GM12873 (cell line): ENCODE data around the gene IWS1.

Source experiments
- TF ChIP-seq, protein P1 (sequence below): IDR thresholded peaks from 2 replicates; pipeline ENCODE4 v1.5.1; 2012; ENCODE audit warnings: low read depth, mild to moderate bottlenecking, moderate library complexity, low read length, control low read depth; ENCODE audit not compliant: insufficient read depth; ENCODE audit errors: missing control alignments

IWS1 gene

DNA sequence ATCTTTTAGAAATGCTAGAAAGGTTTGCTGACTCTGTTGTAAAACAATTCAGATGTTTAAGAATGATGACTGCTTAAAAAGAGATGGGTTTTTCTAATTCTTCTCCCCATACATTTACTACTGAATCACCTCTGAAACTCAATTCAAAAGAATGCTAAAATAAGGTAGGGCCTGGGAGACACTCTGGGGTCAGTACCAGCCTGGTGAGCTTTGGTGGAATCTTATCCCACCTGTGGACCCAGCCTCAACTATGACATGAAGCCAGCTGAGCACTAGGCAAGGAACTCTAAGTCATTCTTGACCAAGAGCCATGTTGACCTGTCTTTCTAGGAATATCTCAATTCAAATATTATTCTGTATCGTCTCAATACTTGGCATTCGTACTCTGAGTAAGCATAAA is 44.3 kb downstream of the IWS1 start:
- TF ChIP-seq, protein P1, sequence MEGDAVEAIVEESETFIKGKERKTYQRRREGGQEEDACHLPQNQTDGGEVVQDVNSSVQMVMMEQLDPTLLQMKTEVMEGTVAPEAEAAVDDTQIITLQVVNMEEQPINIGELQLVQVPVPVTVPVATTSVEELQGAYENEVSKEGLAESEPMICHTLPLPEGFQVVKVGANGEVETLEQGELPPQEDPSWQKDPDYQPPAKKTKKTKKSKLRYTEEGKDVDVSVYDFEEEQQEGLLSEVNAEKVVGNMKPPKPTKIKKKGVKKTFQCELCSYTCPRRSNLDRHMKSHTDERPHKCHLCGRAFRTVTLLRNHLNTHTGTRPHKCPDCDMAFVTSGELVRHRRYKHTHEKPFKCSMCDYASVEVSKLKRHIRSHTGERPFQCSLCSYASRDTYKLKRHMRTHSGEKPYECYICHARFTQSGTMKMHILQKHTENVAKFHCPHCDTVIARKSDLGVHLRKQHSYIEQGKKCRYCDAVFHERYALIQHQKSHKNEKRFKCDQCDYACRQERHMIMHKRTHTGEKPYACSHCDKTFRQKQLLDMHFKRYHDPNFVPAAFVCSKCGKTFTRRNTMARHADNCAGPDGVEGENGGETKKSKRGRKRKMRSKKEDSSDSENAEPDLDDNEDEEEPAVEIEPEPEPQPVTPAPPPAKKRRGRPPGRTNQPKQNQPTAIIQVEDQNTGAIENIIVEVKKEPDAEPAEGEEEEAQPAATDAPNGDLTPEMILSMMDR, result no peak

DNA sequence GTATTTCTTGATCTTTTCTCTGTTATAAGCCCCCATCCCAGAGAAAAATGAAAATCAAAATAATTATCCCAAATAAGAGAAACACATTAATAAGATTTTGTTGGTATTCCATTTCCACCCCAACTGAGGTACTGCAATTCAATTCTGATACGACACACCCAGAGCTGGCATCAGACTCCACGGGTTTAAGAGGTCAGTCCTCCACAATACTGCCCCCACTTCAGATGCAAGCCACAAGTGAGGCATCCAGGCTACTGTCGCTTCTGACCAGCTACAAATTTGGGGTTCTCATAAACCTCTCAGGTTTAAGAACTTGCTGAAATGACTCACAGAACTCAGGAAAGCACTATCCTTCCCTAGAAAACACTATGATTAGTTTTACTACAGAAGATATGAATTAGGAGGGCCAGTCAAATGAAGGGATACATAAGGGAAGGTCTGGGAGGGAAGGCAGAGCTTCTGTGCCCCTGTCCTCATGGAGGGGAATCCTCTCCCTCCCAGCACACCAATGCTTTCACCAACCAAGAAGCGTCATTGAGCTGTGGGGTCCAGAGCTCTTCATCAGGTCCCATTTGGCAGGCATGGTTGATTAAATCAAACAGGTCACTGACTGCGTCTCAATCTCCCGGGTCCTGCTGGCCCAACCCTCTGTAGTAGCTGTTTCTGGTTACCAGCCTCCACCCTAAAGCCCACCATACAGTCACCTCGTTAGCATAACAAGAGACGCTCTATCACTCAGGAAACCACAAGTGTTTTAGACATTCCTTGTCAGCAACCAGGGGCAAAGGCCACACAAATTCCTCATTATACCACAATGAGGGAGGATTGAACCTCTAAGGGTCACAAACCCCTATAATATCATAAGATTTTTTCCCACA is 46.2 kb downstream of the IWS1 start:
- TF ChIP-seq, protein P1, result no peak

DNA sequence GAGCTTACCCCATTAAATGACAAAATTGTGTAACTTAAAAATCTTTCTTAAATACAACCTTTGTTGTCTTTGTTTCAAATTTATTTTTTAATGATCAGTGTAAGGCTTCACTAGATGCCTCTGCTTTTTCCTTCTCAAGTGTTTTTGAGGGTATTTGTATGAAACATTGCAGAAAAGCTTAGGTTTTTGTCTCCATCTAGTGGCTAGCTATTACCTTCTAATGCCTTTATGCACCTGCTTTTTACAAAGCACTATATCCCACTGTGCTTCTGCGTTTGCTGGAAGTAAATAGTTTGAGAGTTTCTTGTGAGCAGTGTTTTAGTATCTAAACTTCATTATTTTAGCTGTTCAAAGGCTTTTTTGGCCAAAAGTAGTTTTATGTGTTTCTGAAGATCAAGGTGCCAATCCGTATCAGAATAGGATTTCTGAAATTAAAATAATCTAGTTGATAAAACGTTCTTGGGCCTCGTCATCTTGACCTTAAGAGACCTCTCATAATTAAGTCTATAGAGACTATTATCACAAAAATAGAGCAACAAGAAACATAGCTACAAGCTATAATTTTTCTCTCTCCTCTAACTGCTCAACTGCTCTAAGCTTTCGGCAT is 47.0 kb downstream of the IWS1 start:
- TF ChIP-seq, protein P1, result peak; percentile 62

DNA sequence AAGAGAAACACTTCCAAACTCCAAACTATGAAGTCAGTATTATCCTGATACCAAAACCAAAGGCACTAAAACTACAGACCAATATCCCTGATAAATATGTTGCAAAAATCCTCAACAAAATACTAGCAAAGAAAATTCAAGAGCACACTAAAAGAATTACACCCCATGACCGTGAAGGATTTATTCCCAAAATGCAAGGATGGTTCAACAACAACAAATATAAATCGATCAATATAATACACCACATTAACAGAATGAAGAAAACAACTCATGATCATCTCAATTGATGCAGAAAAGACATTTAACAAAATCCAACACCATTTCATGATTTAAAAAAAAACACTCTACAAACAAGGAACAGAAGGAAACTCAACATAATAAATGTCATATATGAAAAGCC is 50.5 kb downstream of the IWS1 start:
- TF ChIP-seq, protein P1, result no peak

DNA sequence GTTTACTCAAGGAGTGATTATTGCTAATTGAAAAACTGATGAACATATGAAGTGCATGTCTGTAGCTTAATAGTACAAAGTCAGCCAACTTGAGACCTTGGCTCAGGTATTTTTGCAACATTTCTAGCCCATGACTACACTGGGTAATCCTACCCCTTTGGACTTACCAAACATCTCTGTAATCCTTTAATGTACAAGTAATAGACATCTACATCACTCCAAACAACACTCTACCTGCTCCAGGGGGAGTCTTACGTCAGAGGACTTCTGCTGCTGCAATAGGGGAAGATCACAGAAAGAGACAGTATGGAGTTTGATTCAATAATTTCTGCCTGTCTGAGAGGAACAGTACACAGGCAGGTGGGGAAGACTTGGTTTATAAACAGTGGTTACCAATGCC is 54.0 kb downstream of the IWS1 start:
- TF ChIP-seq, protein P1, result no peak

DNA sequence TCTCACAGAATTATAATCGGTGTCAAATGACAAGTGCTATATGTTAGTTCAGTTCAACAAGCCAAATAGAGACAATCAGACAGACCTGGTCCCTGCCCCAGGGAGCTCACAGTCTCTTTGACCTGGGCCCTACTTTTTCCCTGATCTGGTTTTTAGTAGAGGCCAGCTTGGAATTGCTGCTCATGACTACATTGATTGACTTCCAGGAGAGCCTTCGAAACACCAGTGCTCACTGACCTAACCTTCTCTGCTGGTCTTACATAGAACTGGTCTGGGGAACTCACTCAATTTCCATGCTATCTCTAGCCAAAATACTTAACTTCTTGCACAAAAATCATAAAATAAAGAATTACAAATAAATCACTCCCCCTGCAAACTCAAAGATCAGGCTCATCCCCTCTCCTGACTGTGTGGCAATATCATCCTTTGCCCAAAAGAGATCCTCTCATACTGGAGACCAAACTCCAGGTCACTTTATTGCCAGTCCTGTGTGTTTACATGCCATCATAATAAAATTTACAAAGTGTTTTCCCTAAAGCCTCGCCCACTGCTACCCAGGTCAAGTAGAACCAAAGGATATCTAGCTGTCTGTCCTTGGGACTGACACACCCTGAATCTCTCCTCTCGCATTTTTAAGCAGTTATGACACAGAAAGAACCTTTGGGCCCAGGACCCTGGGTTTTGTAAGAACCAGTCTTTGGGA is 54.9 kb downstream of the IWS1 start:
- TF ChIP-seq, protein P1, result no peak

DNA sequence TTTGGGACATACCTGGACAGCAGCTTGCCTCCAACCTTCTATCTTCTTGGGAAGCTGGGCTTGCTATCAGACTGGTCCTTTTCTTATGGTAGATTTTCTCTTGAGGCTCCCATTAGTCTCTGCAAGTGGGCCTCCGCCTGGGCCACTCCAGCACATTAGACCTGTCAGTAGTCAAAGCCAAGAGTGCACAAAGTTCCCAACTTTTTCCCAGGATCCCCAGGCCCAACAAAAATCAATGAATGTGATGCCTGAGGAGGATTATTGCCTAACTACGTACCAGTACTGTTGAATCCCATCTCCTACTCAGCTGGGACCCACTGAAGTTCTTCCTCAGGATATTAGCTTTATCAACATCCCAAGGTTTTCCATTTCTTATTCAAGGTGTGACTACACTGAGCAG is 56.3 kb downstream of the IWS1 start:
- TF ChIP-seq, protein P1, result no peak
